ENCODE measurements around the gene HILPDA. TPM values are rescaled to one million over a fixed set of nuclear protein-coding genes. Genes with fewer than 3 reads are reported as not detected.

Gene HILPDA
- total and polyA plus RNA-seq, 2 donors (not counting 3 experiments of a cell fraction or from before 2014, with no cell fraction given) = 14.4 to 21.7 TPM

GRCh38 chr7:128435327-128435686 is 20.4 kb upstream of the HILPDA start:
- DNase-seq (ENCODE audit: low read depth, low spot score) = no peak
- H3K79me2 ChIP-seq (ENCODE audit: control insufficient read depth, insufficient read depth, low read length) = no peaks in the 10 kb centered on the region
- H3K27me3 ChIP-seq (ENCODE audit: control insufficient read depth in 2 of 2, insufficient read depth in 2 of 2, low read length in 2 of 2) = peaks cover 12 to 14% of the 10 kb centered on the region in 2 experiments
- no peak overlapping the region for H2AFZ ChIP-seq (ENCODE audit: low read depth, low read length)
- TF ChIP-seq, protein P1, sequence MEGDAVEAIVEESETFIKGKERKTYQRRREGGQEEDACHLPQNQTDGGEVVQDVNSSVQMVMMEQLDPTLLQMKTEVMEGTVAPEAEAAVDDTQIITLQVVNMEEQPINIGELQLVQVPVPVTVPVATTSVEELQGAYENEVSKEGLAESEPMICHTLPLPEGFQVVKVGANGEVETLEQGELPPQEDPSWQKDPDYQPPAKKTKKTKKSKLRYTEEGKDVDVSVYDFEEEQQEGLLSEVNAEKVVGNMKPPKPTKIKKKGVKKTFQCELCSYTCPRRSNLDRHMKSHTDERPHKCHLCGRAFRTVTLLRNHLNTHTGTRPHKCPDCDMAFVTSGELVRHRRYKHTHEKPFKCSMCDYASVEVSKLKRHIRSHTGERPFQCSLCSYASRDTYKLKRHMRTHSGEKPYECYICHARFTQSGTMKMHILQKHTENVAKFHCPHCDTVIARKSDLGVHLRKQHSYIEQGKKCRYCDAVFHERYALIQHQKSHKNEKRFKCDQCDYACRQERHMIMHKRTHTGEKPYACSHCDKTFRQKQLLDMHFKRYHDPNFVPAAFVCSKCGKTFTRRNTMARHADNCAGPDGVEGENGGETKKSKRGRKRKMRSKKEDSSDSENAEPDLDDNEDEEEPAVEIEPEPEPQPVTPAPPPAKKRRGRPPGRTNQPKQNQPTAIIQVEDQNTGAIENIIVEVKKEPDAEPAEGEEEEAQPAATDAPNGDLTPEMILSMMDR (IDR thresholded peaks at IDR 0.05; ENCODE audit: extremely low read depth in 1 of 2, insufficient read depth in 1 of 2, low read depth in 1 of 2, low read length in 2 of 2) = no peak
- no peak for TF ChIP-seq POLR2A (IDR thresholded peaks at IDR 0.05; ENCODE audit: low read depth, low read length)
- no peak for TF ChIP-seq MYC (IDR thresholded peaks at IDR 0.05; ENCODE audit: low read depth, low read length)
- no peak for TF ChIP-seq GATA2 (IDR thresholded peaks at IDR 0.05; ENCODE audit: insufficient read depth, insufficient read length, low read depth, low read length)
- no peak for TF ChIP-seq FOS (IDR thresholded peaks at IDR 0.05; ENCODE audit: borderline replicate concordance, insufficient read depth, low read length)
- no peak for TF ChIP-seq POLR2AphosphoS5 (IDR thresholded peaks at IDR 0.05; ENCODE audit: insufficient read depth, low read depth, low read length)
- no peak for TF ChIP-seq MAX (IDR thresholded peaks at IDR 0.05; ENCODE audit: insufficient read depth, insufficient read length)
- no peak for TF ChIP-seq JUN (IDR thresholded peaks at IDR 0.05; ENCODE audit: borderline replicate concordance, insufficient read depth, insufficient read length, low read depth)
- H3K4me2 ChIP-seq (ENCODE audit: insufficient read depth, low read length) = no peak overlapping the region
- ChIA-PET POLR2A (no interaction called here), CTCF (interaction anchor here (0.9 to 20.8 kb wide), 6 partner anchors 9 to 88 kb away, joined by 3 to 632 read pairs (median 6); partner anchors contain the start of gene HILPDA)
- no TSS peak for BruUV-seq (replicated peaks)
- no peak overlapping the region for H3K27ac ChIP-seq (ENCODE audit: insufficient read depth, low read depth, low read length)
- H4K20me1 ChIP-seq (replicated peaks; ENCODE audit: control insufficient read depth, extremely low read depth, insufficient read depth, low read length) = no peaks in the 10 kb centered on the region
- intact Hi-C loops (cut with micrococcal nuclease) (no loop called here), dilution Hi-C loops (cut with MboI; ENCODE audit: extremely low pct_ligation_motif_present, low sequenced_read_pairs) (no loop called here)
- H3K36me3 ChIP-seq (ENCODE audit: control insufficient read depth in 2 of 2, extremely low read depth in 1 of 2, insufficient read depth in 2 of 2, low read length in 2 of 2) = no peaks in the 10 kb centered on the region
- no peaks in the 10 kb centered on the region for H3K9me3 ChIP-seq (replicated peaks; ENCODE audit: control insufficient read depth, insufficient read depth, low read length)
- H3K4me3 ChIP-seq (replicated peaks in 1 of 3; ENCODE audit: insufficient read depth in 1 of 3, low read depth in 1 of 3, low read length in 3 of 3) = no peak overlapping the region
- no peaks in the 10 kb centered on the region for H3K4me1 ChIP-seq (ENCODE audit: control insufficient read depth, extremely low read depth, insufficient read depth, low read length)
- no peak for FAIRE-seq
- H3K9me1 ChIP-seq (replicated peaks; ENCODE audit: control insufficient read depth, extremely low read depth, insufficient read depth, low read length) = no peaks in the 10 kb centered on the region
- H3K9ac ChIP-seq (replicated peaks; ENCODE audit: extremely low read depth, insufficient read depth, low read length) = no peak overlapping the region

Data from endothelial cell of umbilical vein (primary cell).